A673 (cell line): Measurements from ENCODE around the gene NFASC.

Source experiments
- EZH2 ChIP-seq: fragments of 200-600 bp; sonication (generic); IDR thresholded peaks from 2 replicates; pipeline ENCODE4 v1.6.1; 2017; ENCODE audit warnings: borderline replicate concordance, low read depth, mild to moderate bottlenecking, mixed read lengths, antibody characterized with exemption, low read length; ENCODE audit not compliant: poor library complexity, severe bottlenecking
- TF ChIP-seq, protein P1 (sequence below): fragments of 300-800, 200-600 bp; sonication (generic); conservative IDR thresholded peaks from 2 replicates; pipeline ENCODE4 v1.5.1; 2017; ENCODE audit warnings: low read depth, mild to moderate bottlenecking, antibody characterized with exemption, low read length, moderate library complexity, mixed read lengths

GRCh38 chr1:205014783-205015182, 144.1 kb downstream of the NFASC start:
- TF ChIP-seq, protein P1, sequence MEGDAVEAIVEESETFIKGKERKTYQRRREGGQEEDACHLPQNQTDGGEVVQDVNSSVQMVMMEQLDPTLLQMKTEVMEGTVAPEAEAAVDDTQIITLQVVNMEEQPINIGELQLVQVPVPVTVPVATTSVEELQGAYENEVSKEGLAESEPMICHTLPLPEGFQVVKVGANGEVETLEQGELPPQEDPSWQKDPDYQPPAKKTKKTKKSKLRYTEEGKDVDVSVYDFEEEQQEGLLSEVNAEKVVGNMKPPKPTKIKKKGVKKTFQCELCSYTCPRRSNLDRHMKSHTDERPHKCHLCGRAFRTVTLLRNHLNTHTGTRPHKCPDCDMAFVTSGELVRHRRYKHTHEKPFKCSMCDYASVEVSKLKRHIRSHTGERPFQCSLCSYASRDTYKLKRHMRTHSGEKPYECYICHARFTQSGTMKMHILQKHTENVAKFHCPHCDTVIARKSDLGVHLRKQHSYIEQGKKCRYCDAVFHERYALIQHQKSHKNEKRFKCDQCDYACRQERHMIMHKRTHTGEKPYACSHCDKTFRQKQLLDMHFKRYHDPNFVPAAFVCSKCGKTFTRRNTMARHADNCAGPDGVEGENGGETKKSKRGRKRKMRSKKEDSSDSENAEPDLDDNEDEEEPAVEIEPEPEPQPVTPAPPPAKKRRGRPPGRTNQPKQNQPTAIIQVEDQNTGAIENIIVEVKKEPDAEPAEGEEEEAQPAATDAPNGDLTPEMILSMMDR: no peak
- no peak for TF ChIP-seq EZH2
